Neural crest cell (in vitro differentiated cells): ENCODE results near the gene ZFYVE28. TPM values are rescaled to one million over a fixed set of nuclear protein-coding genes. Genes with fewer than 3 reads are reported as not detected.

Experiments
- DNase-seq: peaks from one replicate; pipeline ENCODE4 v3.0.0; 2021; ENCODE audit warnings: low read depth, mixed read lengths, low spot score
- H3K27ac Mint-ChIP-seq: one replicate; pipeline ENCODE4 v1.8.0; 2021; ENCODE audit warnings: mild to moderate bottlenecking, mixed read lengths; ENCODE audit not compliant: unreplicated experiment
- H3K27me3 Mint-ChIP-seq: 2 replicates; pipeline ENCODE4 v1.8.0; 2021; ENCODE audit warnings: low read depth, mild to moderate bottlenecking, mixed read lengths
- H3K36me3 Mint-ChIP-seq: 2 replicates; pipeline ENCODE4 v1.8.0; 2021; ENCODE audit warnings: low read depth, mild to moderate bottlenecking, mixed read lengths
- H3K4me1 Mint-ChIP-seq: 2 replicates; pipeline ENCODE4 v1.8.0; 2021; ENCODE audit warnings: mixed read lengths
- H3K4me3 Mint-ChIP-seq: one replicate; pipeline ENCODE4 v1.8.0; 2021; ENCODE audit warnings: mild to moderate bottlenecking, mixed read lengths
- H3K9me3 Mint-ChIP-seq: 2 replicates; pipeline ENCODE4 v1.8.0; 2021; ENCODE audit warnings: mixed read lengths
- total RNA-seq: library from RNA; stranded (reverse); gene quantifications from 2 replicates; pipeline ENCODE4 v1.2.1, GENCODE V29; 2021
- TF ChIP-seq, protein P1 (sequence below): fragments of 200-600 bp; sonication (generic); conservative IDR thresholded peaks from 2 replicates; pipeline ENCODE4 v1.5.0; 2021; ENCODE audit warnings: antibody characterized with exemption, mild to moderate bottlenecking

ZFYVE28 gene
- total RNA-seq, 1 donor from 2014 or later, result 1.4 TPM

DNA sequence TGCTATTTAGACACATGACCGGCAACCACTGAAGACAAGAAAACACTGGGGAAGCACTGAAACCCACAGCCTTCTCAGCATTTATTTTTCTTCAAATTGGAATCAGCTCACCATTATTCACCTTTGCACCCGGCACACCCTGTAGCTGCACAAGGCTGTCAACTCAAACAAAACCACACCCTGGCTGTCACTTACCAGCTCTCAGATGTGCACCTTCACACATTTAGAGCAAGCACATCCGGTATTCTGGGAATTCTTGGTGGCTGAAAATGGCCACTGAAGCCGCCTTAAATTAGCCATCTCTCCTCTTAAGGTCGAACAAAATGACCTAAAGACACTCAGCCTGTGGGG is 5.9 kb downstream of the ZFYVE28 start:
- H3K27ac Mint-ChIP-seq, result no peak overlapping the region
- peaks cover 74% of the 10 kb centered on the region for H3K27me3 Mint-ChIP-seq
- TF ChIP-seq, protein P1, sequence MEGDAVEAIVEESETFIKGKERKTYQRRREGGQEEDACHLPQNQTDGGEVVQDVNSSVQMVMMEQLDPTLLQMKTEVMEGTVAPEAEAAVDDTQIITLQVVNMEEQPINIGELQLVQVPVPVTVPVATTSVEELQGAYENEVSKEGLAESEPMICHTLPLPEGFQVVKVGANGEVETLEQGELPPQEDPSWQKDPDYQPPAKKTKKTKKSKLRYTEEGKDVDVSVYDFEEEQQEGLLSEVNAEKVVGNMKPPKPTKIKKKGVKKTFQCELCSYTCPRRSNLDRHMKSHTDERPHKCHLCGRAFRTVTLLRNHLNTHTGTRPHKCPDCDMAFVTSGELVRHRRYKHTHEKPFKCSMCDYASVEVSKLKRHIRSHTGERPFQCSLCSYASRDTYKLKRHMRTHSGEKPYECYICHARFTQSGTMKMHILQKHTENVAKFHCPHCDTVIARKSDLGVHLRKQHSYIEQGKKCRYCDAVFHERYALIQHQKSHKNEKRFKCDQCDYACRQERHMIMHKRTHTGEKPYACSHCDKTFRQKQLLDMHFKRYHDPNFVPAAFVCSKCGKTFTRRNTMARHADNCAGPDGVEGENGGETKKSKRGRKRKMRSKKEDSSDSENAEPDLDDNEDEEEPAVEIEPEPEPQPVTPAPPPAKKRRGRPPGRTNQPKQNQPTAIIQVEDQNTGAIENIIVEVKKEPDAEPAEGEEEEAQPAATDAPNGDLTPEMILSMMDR, result no peak
- H3K4me1 Mint-ChIP-seq, result peaks cover 11% of the 10 kb centered on the region
- H3K36me3 Mint-ChIP-seq, result no peaks in the 10 kb centered on the region
- no peaks in the 10 kb centered on the region for H3K9me3 Mint-ChIP-seq
- no peak overlapping the region for H3K4me3 Mint-ChIP-seq
- no peak for DNase-seq

DNA sequence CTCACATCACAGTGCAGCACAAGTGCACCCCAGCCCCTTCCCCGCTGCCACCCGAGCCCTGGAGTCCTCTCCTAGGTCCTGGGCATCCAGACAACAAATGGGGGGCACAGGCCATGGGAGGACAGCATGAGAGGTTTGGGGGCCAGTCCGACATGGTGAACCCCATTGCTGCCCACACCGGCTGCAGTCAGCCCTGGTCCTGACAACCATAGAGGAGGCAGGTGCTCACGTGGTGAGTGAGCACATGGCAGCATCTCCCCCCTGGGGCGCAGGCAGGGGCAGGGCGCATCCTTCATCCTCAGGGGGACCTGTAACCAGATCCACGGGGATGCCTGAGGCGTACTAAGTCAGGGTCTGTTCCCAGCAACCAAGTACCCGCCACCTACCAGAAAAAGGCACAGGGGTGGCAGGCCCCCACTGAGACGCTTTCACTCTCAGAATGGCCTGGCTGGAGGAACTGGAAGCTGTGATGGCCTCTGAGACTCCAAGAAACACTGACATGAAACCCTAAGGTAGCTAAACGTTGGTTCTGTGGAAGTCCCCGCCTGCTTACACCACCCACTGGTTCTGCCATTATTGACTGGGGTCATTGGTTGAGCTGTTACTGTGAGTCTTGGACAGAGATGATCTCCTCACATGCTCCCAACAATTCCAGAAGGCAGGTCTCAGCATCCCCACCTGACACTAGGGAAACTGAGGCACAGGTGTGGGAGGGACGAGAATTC is 6.5 kb downstream of the ZFYVE28 start:
- no peaks in the 10 kb centered on the region for H3K9me3 Mint-ChIP-seq
- H3K4me3 Mint-ChIP-seq, result no peak overlapping the region
- no peaks in the 10 kb centered on the region for H3K36me3 Mint-ChIP-seq
- TF ChIP-seq, protein P1, result no peak
- peaks cover 75% of the 10 kb centered on the region for H3K27me3 Mint-ChIP-seq
- DNase-seq, result no peak
- H3K4me1 Mint-ChIP-seq, result peaks cover 11% of the 10 kb centered on the region
- H3K27ac Mint-ChIP-seq, result no peak overlapping the region

DNA sequence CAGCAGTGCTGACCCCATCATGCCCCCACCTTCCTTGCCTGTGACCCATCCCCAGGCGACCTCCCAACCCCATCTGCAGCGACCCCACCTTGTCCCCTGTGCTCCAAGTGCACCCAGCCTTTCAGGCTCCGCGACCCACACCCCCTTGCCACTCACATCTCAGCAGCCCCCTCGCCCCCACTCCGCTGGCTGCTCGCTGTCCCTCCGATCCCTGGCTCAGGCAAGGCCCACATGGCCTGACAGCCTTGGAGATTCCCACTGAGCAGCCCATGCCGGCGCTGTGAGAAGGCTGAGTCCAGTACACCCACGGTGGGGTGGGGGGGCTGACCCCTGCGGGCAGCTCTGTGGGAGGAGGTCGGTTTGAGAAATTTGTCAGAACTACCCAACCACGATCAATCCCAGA is 9.1 kb downstream of the ZFYVE28 start:
- no peak overlapping the region for H3K27ac Mint-ChIP-seq
- DNase-seq, result no peak
- TF ChIP-seq, protein P1, result no peak
- peaks cover 53% of the 10 kb centered on the region for H3K27me3 Mint-ChIP-seq
- no peaks in the 10 kb centered on the region for H3K36me3 Mint-ChIP-seq
- H3K4me1 Mint-ChIP-seq, result peaks cover 11% of the 10 kb centered on the region
- no peak overlapping the region for H3K4me3 Mint-ChIP-seq
- no peaks in the 10 kb centered on the region for H3K9me3 Mint-ChIP-seq

DNA sequence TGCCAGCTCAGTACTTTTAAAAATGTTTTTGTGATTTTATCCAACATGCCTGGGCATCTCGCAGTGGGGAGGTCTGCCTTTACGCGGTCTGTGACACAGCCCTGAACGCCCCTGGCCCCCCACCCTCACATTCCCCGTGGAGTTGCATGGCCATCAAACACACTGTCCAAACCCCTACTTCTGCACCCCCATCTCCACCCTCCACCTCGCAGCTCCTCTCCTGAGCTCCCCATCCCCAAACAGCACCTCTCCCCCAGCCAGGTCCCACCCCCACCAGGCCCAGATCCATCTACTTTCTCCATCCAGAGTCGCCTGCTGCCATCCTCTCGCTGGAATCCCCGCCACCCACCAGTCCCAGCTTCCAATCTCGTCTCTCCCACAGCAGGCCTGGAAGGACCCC is 9.5 kb downstream of the ZFYVE28 start:
- Mint-ChIP-seq H3K9me3 (no peaks in the 10 kb centered on the region), H3K27ac (no peak overlapping the region), H3K4me1 (peaks cover 11% of the 10 kb centered on the region), H3K27me3 (peaks cover 52% of the 10 kb centered on the region), H3K4me3 (no peak overlapping the region), H3K36me3 (no peaks in the 10 kb centered on the region)
- DNase-seq, result no peak
- TF ChIP-seq, protein P1, result no peak

DNA sequence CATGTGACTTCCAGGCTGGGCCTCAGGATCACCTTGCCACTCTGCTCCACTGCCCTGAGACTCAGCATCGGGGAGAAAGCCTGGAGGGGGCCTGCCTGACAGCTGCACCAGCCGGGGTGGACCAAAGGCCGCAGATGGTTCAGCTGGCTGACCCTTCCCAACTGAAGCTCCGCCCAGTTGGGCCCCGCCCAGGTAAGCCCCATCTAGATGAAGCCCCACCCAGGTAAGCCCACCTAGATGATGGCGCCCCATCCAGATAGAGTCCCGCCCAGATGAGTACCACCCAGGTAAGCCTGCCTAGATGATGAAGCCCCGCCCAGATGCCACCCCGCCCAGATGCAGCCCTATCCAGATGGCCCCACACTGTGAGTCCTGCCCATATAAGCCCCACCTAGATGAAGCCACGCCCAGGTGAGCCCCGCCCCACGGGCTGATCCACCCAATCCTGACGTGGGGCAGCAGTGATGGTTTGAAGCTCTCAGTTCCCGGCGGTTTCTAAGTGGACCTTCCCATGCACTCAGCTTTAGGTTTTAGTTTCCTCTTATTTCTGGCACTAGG is 10.0 kb downstream of the ZFYVE28 start:
- Mint-ChIP-seq H3K4me3 (no peak overlapping the region), H3K27me3 (peaks cover 47% of the 10 kb centered on the region), H3K9me3 (no peaks in the 10 kb centered on the region)

More for the DNA sequence above, 10.0 kb downstream of the ZFYVE28 start:
- TF ChIP-seq, protein P1, result no peak
- H3K36me3 Mint-ChIP-seq, result no peaks in the 10 kb centered on the region
- no peak for DNase-seq
- H3K4me1 Mint-ChIP-seq, result peaks cover 11% of the 10 kb centered on the region
- no peak overlapping the region for H3K27ac Mint-ChIP-seq
